BJ (cell line): ENCODE results near the gene RPAP3. TPM values are rescaled to one million over a fixed set of nuclear protein-coding genes. Genes with fewer than 3 reads are reported as not detected.
"Not testable (repeated sequence)": the region's sequence is repeated elsewhere in the genome, so short reads cannot be mapped to it uniquely, and the experiment has no call there.

Source experiments
- CTCF ChIA-PET: fragments of 350-600 bp; formaldehyde crosslinking; extraction: SDS; loops from one replicate; lab custom pipeline; 2021; ENCODE audit warnings: antibody characterized with exemption, inconsistent platforms; lab: Yijun Ruan, JAX
- POLR2A ChIA-PET: fragments of 300-600 bp; sonication (Branson Sonifier 250); formaldehyde crosslinking; extraction: SDS; loops from one replicate; lab custom pipeline; 2021; ENCODE audit warnings: antibody characterized with exemption; lab: Charles Lee
- DNase-seq: peaks from one replicate; pipeline ENCODE4 v3.0.0-alpha.2; 2011; ENCODE audit warnings: low read depth
- H3K27me3 ChIP-seq: 2 replicates; pipeline ENCODE4 v1.6.0; 2011; ENCODE audit warnings: low read length; ENCODE audit not compliant: control insufficient read depth, insufficient read depth
- H3K36me3 ChIP-seq: 2 replicates; pipeline ENCODE4 v1.5.1; 2011; ENCODE audit warnings: low read length; ENCODE audit not compliant: control insufficient read depth, insufficient read depth
- H3K4me3 ChIP-seq: 2 replicates; pipeline ENCODE4 v1.5.1; 2011; ENCODE audit warnings: low read depth, mild to moderate bottlenecking, control low read depth, low read length
- CTCF ChIP-seq: IDR thresholded peaks from 2 replicates; pipeline ENCODE4 v1.5.1; 2011; ENCODE audit warnings: low read depth, mild to moderate bottlenecking, control low read depth, inconsistent platforms, low read length, moderate library complexity; ENCODE audit not compliant: insufficient read depth
- polyA plus RNA-seq: library from polyadenylated mRNA; depleted of rRNA; stranded (reverse); fragments of >200 nt; gene quantifications from 2 replicates; pipeline ENCODE4 v1.2.3, GENCODE V29; 2011

The RPAP3 gene
- polyA plus RNA-seq, 1 experiment: 6.1 TPM

- ChIA-PET CTCF (interaction anchor here (0.9 to 3.1 kb wide), 3 partner anchors 12 to 35 kb away, joined by 3 to 14 read pairs (median 12); no protein-coding TSS in a partner anchor), POLR2A (no interaction called here)
- Histone ChIP-seq H3K27me3 (no peaks in the 10 kb centered on the region), H3K36me3 (no peaks in the 10 kb centered on the region; the same call in 1 of the 2 replicates), H3K4me3 (no peak overlapping the region)
- no peak for TF ChIP-seq CTCF
- no peak for DNase-seq
Measured at GRCh38 chr12:47649381-47649780, 56.4 kb downstream of the RPAP3 start.

- no peak for DNase-seq
- H3K36me3 ChIP-seq: no peaks in the 10 kb centered on the region
- no peaks in the 10 kb centered on the region for H3K27me3 ChIP-seq
- no peak overlapping the region for H3K4me3 ChIP-seq
- POLR2A ChIA-PET: no interaction called here
- CTCF ChIA-PET: interaction anchor here (0.7 kb wide), 1 partner anchor 323 kb away, joined by 3 read pairs; no protein-coding TSS in a partner anchor
- no peak for TF ChIP-seq CTCF
Measured at GRCh38 chr12:47648056-47648579, 57.7 kb downstream of the RPAP3 start.

- POLR2A ChIA-PET, DNase-seq, H3K4me3 ChIP-seq, H3K36me3 ChIP-seq, CTCF ChIA-PET, H3K27me3 ChIP-seq: not testable (repeated sequence)
Measured at GRCh38 chr12:47642310-47642709, 63.5 kb downstream of the RPAP3 start.

- no peaks in the 10 kb centered on the region for H3K36me3 ChIP-seq
- no peak overlapping the region for H3K4me3 ChIP-seq
- peak; percentile 55 for TF ChIP-seq CTCF
- H3K27me3 ChIP-seq: no peaks in the 10 kb centered on the region
- ChIA-PET CTCF (interaction anchor here (1.0 to 1.9 kb wide), 11 partner anchors 10 to 224 kb away, joined by 3 to 12 read pairs (median 4); no protein-coding TSS in a partner anchor), POLR2A (no interaction called here)
- no peak for DNase-seq
Measured at GRCh38 chr12:47636908-47637780, 68.7 kb downstream of the RPAP3 start.

GRCh38 chr12:47635770-47636169, 70.1 kb downstream of the RPAP3 start:
- H3K36me3 ChIP-seq, POLR2A ChIA-PET: not testable (repeated sequence)
- CTCF ChIA-PET: interaction anchor here (1.5 kb wide), 1 partner anchor 223 kb away, joined by 4 read pairs; no protein-coding TSS in a partner anchor

GRCh38 chr12:47634127-47634526, 71.7 kb downstream of the RPAP3 start:
- DNase-seq: no peak
- TF ChIP-seq CTCF: no peak
- Histone ChIP-seq H3K4me3 (no peak overlapping the region), H3K27me3 (no peaks in the 10 kb centered on the region), H3K36me3 (no peaks in the 10 kb centered on the region)
- ChIA-PET POLR2A (no interaction called here), CTCF (no interaction called here)

More at GRCh38 chr12:47635770-47636169, 70.1 kb downstream of the RPAP3 start:
- not testable (repeated sequence) for DNase-seq, H3K27me3 ChIP-seq, H3K4me3 ChIP-seq
